NCI-H82 treated with DMSO at 0.1 percent for 48 hours (cell line): ENCODE results near the gene NUBP2.

Source experiments
- DNase-seq: peaks from one replicate; lab custom pipeline; 2025; ENCODE audit not compliant: unreplicated experiment; lab: John Stamatoyannopoulos, UW

NUBP2 gene

DNA sequence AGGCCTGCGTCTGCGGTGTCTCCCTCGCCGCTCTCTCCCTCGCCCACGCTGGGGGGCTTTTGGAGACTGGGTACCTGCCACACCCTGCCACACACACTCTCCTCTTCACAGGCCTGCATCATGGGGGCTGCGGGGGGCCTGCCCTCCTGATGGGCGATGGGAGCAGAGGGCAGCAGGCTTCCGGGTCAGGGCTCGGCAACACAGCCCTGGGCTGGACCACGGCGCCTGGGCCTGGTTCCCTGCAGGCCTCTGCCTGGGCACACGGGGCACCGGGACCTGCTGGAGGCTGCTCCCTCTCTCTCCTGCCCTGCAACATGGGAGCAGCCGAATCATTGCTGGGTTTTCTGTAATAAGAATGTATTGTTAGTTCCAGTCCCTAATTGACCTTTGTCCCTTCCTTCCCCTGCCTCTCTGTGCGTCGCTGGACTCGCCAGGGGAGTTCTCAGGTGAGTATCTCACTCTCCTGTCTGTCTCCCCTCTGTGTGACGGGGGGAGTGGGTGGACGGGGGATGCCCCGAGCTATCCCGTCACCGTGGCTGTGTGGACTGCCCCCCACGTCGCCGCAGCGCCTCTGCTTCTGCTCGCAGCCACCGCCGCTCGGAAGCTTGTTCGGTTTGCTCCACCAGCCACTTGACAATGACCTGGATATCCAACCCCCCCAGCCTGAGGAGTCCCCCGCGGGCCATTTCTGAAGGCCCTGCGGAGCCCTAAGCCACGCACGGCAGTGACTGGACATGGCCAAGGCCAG, 24.9 kb upstream of the NUBP2 start:
- DNase-seq, result no peak

DNA sequence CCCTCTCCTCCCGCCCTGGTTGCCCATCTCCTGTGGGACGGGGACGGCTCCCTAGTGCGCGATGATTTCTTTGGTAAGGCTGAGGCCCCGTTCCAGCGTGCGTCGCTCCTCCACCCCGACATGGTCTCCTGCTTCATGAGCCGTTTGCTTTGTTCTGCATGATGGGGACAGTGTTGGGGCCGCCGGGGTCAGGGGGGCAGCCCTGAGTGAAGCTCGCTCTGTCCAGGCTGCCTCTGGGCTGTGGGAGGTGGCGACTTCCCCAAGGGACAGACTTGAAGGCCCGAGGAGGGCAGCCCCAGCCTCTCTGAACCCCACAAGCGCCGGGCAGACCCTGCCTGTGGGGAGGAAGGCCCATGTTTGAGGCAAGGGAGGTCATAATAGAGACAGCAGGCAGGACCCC, 23.8 kb upstream of the NUBP2 start:
- no peak for DNase-seq

DNA sequence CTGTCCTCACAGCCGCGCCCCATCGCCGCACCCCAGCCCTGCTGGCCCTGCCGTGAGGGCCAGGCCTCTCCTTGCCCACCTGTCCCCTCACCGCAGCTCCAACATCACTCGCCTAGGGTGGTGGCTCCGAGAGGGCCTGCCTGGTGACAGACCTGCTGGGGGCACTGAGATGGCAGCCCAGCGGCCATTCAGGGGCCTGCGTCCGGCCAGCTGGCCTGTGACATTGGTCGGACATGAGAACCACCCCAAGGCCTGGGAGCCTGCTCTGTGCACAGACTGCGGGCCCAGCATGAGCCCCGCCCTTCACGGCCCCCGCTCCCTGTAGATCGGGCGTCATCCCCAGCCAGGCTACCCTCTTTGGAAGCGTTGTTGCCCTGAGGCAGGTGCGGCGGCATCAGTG, 23.2 kb upstream of the NUBP2 start:
- no peak for DNase-seq

DNA sequence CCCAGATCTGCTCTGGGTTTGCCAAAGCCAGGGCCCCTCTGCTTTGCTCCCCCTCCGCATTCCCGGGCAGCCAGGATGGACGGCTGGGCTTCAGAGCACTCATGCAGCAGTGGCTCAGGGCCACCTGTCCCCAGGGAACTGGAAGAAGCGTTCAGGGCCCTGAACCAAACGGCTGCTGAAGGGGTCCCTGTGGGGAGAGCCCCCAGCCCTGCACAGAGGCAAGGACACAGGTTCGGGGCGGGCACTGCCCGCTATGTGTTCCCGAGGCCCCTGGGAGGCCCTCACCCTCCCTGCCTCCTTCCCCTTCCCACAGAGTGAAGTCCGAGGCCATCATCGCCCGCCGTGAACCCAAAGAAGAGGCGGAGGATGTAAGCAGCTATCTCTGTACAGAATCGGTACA, 21.8 kb upstream of the NUBP2 start:
- DNase-seq, result no peak

DNA sequence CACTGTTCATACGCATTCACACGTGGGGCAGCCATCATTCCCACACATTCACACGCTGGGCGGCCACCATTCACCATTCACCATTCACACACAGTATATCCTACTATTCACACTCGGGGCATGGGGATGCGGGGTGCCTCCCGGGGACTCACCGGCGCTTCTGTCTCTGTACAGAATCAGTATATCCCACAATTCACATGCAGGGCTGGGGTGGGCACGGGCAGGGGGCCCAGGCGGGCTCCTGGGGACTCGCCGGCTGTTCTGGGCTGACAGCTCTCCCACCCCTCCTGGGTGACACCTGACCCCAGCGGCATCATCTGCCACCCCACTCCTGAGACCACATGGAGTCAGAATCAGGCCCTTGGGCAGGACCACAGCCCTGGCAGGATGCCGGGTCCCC, 21.0 kb upstream of the NUBP2 start:
- no peak for DNase-seq

DNA sequence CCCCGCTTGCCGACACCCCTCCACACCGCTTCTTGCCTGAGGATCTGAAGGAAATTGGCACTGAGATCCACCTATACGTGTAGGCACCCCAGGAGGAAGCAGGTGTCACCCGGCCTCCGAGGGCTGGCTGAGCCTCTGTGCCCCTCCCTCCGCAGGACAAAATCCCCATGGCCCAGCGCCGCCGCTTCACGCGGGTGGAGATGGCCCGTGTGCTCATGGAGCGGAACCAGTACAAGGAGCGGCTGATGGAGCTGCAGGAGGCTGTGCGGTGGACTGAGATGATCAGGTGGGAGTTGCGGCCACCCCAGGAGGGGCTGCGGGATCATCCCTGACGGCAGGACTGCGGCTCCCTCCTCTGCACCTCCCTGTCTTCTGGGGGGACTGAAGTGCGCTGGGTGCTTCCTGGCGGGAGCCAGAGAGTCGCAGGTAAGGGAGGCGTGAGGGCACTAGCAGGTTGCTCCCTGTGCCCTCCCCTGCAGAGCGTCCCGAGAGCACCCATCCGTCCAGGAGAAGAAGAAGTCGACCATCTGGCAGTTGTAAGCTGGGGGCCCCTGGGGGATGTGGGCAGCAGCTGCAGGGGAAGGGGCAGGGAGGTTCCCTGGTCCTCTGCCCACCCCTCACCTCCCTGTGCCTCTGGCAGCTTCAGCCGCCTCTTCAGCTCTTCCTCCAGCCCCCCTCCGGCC, 20.4 kb upstream of the NUBP2 start:
- peak; percentile 2 for DNase-seq

DNA sequence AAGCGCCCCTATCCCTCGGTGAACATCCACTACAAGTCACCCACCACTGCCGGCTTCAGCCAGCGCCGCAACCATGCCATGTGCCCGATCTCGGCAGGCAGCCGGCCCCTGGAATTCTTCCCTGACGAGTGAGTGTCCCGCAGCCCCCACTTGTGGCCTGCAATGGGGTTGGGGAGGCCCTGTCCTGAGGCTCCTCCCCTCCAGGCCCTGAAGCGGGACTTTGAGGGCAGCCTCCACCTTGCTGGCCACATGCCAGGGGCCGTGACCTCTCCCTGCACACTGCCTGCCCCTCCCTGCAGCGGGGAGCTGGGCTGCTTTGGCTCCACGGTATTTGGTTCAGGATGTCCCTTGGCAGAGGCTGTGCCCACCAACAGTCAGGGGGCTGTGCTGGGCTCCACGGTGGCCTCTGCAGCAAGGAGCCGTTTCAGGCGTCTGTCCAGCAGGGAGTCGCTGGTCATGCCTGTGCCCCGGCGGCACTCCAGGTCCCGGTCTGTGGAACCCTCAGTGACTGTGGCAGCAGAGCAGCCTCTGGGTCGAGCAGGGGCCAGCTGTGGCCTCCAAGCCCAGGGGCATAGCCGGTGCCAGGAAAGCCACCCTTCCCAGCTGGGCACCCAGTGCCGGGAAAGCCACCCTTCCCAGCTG, 19.8 kb upstream of the NUBP2 start:
- no peak for DNase-seq

DNA sequence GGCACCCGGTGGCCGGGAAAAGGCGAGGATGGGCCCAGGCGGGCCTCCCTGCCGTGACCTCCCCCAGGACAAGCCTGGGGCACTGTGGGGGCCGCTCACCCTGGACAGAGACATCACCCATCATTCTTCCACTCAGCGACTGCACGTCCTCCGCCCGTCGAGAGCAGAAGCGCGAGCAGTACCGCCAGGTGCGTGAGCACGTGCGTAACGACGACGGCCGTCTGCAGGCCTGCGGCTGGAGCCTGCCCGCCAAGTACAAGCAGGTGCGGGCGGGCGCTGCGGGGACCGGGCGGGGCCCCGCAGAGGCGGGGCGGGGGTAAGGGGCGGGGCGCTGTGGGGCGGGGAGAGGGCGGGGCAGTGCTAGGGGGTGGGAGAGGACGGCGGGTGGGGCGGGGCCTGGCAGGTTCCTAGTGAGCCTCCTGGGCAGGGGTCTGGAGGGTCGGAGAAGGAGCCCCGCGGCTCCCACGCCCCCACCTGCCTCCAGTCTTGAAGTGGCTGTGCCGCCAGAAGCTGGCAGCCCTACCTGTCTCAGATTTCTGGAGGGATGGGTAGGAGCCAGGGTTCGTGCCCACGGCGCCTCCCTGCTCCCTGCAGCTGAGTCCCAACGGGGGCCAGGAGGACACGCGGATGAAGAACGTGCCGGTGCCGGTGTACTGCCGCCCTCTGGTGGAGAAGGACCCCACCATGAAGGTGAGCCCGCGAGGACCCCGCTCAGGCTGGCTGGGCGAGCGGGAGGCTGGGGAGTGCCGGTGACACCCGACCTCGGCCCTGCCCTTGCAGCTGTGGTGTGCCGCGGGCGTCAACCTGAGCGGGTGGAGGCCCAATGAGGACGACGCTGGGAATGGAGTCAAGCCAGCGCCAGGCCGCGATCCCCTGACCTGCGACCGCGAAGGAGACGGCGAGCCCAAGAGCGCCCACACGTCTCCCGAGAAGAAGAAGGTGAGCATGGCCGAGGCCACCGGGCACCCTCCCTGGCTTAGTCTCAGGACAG, 18.9 kb upstream of the NUBP2 start:
- no peak for DNase-seq

DNA sequence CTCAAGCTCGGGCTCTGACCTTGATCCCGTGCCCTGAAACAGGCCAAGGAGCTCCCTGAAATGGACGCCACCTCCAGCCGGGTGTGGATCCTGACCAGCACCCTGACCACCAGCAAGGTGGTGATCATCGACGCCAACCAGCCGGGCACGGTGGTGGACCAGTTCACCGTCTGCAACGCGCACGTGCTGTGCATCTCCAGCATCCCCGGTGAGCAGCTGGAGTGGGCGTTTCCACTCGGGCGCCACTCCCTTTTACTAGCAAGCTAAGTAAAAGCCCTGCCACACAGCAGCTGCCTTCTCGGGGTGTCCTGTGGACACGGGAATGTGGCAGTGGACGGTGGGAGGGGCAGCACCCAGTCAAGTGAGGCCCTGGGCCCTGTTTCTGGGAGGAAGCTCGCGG, 17.8 kb upstream of the NUBP2 start:
- DNase-seq, result no peak

DNA sequence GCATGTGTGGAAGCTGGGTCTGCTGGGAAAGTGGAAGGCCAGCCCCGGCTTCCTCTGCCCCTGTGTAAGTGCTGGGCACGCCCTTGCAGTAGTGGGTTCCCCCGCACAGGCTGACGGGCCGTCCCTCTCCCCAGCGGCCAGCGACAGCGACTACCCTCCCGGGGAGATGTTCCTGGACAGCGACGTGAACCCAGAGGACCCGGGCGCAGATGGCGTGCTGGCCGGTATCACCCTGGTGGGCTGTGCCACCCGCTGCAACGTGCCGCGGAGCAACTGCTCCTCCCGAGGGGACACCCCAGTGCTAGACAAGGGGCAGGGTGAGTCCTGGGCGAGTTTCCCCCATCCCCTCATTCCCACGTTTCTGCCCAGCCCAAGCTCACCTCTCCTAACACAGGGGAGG, 16.9 kb upstream of the NUBP2 start:
- DNase-seq, result no peak

DNA sequence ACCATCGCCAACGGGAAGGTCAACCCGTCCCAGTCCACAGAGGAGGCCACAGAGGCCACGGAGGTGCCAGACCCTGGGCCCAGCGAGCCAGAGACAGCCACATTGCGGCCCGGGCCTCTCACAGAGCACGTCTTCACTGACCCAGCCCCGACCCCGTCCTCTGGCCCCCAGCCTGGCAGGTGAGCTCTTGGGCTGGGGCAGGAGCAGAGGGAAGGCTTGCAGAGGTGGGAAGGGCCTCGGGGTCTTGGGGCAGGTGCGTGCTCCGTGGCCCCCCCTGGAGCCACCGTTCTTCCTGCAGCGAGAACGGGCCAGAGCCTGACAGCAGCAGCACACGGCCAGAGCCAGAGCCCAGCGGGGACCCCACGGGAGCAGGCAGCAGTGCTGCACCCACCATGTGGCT, 16.5 kb upstream of the NUBP2 start:
- no peak for DNase-seq

DNA sequence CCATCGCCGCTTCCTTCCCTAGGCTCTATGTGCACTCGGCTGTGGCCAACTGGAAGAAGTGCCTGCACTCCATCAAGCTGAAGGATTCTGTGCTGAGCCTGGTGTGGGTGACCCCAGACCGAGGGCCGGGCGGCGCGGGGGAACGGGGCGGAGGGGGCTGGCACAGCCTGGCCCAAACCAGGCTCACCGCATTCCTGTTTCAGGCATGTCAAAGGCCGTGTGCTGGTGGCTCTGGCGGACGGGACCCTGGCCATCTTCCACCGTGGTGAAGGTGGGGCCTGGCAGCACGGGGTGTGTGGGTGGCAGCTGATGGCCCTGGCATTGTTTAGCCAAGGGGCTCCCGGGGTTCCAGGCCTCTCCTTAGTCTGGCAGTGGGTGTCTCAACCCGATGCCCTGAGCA, 16.1 kb upstream of the NUBP2 start:
- no peak for DNase-seq

DNA sequence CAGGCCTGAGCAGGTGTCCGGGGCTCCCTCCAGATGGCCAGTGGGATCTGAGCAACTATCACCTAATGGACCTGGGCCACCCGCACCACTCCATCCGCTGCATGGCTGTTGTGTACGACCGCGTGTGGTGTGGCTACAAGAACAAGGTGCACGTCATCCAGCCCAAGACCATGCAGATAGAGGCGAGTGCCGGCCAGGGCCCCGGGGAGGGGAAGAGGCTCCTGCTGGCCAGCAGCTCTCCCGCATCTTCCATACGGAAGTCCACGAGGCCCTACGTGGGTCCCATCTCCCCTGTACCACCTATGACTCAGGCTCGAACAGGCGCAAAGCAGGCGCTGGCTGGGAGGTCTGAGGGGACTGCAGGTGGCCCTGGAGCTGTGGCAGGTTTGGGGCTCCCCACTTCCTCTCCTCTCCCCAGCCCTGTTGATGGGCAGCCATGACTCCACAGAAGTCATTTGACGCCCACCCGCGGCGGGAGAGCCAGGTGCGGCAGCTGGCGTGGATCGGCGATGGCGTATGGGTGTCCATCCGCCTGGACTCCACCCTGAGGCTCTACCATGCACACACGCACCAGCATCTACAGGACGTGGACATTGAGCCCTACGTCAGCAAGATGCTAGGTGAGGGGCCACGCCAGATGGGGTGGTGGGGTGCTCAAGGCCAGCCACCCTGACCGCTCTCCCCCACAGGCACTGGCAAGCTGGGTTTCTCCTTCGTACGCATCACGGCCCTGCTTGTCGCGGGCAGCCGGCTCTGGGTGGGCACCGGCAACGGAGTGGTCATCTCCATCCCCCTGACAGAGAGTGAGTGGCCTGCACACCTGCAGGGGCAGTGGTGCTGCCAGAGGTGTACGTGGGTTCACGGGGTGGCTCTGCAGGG, 15.4 kb upstream of the NUBP2 start:
- DNase-seq, result no peak

DNA sequence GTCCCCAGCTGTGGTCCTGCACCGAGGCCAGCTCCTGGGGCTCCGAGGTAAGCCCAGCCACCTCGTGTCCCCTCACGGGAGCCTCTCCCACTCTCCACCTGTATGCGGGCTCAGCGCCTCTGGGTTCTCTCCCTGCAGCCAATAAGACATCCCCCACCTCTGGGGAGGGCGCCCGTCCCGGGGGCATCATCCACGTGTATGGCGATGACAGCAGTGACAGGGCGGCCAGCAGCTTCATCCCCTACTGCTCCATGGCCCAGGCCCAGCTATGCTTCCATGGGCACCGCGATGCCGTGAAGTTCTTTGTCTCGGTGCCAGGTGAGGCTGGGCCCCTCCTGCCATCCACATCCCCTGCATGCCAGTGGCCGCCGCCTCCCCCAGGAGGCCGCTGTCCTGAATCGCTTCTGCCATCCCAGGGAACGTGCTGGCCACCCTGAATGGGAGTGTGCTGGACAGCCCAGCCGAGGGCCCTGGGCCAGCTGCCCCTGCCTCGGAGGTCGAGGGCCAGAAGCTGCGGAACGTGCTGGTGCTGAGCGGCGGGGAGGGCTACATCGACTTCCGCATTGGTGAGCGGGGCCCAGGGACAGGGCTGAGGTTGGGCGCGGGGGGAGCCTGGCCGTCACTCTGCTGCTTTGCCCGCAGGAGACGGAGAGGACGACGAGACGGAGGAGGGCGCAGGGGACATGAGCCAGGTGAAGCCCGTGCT, 14.5 kb upstream of the NUBP2 start:
- DNase-seq, result no peak

DNA sequence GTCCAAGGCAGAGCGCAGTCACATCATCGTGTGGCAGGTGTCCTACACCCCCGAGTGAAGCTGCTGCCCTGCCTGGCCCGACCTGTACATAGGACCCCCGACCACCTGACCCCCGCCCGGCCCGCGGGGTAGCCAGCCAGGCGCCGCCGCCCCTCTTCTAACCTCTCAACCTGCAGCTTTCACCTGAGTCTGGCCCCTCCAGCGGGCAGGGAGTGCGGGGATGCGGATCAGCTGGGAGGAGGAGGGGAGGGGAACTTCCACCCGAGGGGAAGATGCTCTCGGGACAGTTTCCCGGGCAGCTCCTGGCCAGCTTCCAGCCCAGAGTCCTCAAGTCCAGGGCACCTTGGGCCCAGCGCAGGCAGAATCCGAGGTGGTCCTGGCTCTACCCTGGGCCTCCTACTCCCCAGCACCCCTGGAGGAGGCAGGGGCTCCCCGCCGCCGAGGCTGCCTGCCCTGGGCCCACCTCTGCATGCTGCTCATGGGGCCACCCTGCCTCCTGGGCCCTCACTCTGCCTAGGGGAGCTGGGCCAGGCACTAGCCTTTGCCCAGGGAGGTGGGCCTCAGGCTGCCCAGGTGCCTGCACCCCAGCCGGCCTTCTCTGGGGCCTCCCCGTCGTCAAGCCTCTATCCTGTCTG, 13.9 kb upstream of the NUBP2 start:
- DNase-seq, result no peak

DNA sequence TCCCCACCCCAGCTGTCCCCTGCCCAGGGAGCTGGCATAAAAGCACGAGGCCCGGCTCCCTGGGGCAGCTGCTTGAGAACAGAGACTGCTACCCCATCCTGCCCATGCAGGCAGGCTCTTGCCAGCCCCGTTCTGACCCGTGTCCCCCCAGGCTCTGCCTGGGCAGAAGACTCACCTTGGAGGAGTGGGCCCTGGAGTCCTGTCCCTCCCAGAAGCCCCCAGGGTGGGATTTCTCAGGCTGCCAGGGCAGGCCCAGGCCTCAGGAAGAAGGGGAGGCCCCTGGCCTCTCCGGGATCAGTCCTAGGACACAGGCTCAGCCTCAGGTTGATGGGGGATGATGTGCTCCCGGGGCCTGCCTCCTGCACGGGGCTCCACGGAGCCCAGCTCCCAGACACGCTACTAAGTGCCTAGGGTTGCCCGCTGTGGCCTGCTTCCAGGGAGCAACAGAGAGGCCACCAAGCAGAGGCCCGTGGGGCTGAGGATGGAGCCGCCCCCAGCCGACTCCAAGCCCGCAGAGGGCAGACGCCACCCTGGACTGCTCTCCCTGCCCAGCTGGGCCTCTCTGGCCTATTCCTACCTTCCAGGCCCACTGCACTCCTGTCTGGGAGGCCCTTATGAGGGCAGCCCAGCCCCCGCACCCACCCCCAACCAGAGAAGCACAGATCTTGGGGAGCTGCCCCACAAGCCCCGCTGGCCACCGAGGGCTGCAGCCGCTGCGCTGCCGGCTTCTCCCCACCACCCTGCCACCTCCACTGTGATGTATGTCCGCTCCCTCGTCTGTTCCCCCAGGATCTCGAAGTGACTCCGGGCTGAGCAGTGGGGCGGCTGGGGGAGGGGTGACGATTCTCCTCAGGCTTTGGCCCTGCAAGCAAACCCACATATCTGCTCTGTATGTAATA, 13.1 kb upstream of the NUBP2 start:
- no peak for DNase-seq

DNA sequence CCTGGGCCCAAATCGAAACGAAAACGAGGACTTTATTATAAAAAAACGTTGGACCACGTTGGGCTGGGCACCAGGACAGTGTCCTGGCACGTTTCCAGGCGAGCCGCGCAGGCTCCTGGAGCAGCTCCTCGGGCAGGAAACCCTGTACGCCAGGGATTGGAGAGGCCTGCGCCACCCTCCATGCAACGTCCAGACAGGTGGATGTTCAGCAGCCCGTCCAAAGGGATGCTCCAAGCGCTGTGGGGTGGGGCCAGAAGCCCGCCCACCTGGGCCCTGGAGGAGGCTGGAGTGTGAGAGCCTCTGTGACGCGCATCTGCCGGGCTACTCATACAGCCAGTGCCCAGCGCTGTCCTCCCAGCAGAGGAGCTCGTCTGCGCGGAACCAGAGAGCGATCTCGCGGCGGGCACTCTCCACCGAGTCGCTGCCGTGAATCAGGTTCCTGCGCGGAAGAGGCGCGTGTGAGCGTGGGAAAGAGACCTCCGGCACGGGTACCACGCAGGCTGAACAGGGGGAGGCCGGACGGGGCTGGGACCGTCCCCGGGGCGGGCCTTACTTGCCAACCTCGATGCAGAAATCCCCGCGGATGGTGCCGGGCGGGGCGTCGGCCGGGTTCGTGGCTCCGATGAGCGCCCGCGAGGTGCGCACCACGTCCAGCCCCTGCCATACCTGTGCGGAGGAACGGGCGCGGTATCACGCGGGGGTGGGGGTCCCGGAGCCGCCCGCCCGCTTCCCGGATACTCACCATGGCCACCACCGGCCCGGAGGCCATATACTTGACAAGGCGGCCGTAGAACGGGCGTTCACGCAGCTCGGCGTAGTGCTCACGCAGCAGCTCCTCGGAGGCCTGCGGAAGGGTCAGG, 12.2 kb upstream of the NUBP2 start:
- no peak for DNase-seq
